ENCODE measurements around the gene DHRS9.
"Not testable (repeated sequence)": the region's sequence is repeated elsewhere in the genome, so short reads cannot be mapped to it uniquely, and the experiment has no call there.

DHRS9 gene

DNA sequence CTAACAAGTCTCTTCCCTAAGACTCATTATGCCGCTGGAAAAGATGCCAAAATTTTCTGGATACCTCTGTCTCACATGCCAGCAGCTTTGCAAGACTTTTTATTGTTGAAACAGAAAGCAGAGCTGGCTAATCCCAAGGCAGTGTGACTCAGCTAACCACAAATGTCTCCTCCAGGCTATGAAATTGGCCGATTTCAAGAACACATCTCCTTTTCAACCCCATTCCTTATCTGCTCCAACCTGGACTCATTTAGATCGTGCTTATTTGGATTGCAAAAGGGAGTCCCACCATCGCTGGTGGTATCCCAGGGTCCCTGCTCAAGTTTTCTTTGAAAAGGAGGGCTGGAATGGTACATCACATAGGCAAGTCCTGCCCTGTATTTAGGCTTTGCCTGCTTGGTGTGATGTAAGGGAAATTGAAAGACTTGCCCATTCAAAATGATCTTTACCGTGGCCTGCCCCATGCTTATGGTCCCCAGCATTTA lies 26.3 kb downstream of the DHRS9 start:
- DNase-seq (ENCODE audit: low read depth): no peak

DNA sequence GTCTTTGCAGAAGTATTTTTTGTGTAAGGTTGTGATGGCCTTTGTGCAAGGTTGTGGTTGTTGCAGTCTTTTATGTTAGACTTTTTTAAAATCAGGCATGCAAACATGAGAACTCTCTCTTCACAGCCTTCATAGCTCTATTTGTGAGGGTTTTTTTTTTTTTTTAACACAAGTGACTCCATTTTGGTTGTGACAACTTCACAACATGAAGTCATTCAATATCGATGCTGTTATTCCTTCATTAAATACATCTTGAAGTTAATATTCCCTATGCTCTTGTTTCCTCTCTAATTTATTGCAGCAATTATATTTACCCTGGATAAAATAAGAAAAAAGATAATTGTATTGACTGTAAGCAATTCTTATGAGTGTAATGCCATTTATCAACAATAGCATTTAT lies 35.5 kb downstream of the DHRS9 start:
- no peak for DNase-seq (ENCODE audit: low read depth)

DNA sequence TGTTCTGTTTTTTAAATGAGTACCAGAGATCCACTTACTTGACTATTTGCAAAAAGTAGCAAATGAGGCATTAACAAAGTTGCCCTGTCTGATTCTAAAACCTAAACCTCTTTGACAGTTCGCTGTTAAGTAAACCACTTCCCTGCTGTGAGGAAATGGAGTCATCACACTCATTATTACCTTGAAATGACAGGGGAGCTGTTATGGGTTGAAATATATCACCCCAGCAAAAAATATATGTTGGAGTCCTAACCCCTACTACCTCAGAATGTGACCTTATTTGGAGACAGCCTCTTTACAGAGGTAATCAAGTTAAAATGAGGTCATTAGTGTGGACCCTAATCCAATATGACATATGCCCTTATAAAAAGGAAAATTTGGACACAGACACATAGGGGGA lies 36.1 kb downstream of the DHRS9 start:
- no peak for DNase-seq (ENCODE audit: low read depth)

DNA sequence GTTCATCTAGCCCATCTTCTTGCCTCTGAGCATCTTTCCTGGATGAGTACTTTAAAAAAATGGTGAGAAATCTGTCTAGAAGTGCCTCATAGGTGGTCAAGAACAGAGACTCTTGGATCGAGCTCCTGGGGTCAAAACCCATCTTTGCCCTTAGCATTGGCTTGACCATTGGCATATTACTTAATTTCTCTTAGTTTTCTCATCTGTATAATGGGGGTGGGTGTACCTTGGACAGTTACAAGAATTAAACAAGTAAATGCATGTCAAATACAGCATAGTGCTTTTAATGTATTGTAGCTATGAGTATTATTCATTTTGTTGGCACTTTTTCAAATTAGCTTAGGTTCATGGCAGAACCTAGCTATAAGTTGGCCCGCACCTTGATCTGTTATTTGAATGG lies 36.8 kb downstream of the DHRS9 start:
- DNase-seq (ENCODE audit: low read depth): no peak

- DNase-seq (ENCODE audit: low read depth): no peak
Measured at GRCh38 chr2:169106563-169107545, 37.5 kb downstream of the DHRS9 start.

GRCh38 chr2:169107645-169108044 lies 38.3 kb downstream of the DHRS9 start:
- no peak for DNase-seq (ENCODE audit: low read depth)

DNA sequence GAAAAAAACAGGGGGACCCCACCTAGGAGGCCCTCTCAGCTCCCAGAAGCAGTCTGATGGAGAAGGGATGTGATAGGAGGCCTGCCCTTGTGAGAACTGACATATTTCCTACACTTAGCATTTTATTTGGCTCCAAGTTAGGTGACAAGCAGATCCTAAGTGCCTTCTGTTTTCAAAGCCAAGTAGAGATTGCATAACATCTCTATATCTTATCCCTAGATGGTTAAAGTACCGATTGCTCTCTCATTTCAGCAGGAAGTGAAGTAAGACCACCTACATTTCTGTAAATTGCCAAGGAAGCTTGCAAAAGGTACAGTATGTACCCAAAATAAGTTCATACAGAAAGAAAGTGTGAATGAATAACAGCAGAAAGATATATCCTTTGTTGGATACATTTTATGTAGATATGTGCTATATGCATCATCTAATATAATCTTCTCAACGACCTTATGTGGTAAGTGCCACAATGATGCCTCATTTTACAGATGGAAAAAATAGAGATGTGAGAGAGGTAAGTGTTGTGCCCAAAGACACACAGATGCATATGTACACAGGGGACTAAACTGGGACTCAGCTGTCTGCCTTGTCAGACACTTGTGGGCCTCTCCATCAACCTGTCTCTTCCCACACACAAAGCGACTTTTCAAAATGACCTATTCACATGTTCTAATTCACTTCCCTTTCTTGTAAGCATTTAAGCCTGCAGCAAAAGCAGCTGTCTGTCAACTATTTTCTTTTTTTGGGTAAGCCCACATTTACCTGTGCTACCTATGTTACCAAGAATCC lies 38.9 kb downstream of the DHRS9 start:
- DNase-seq (ENCODE audit: low read depth): no peak

- DNase-seq (ENCODE audit: low read depth): peak; percentile 53
Measured at GRCh38 chr2:169109502-169110409, 40.4 kb downstream of the DHRS9 start.

DNA sequence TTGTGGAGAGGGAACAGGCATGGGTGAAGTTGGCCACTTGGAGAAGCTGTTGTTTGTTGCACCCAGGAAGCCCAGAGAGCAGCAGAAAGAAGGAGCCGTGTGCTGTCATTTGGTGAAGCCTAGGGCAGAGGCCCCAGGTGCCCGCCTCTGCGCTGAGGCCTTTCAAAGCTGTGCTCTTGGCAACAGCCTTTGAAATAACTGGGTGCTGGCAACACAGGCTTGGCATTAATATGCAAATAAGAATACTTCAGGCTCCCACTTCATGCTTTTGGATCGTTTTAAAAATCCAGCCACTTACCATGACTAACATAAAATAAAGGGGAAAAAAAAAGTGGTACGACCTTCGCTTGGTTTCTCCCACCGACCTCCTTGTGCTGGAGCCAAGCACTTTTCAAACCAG lies 41.1 kb downstream of the DHRS9 start:
- no peak for DNase-seq (ENCODE audit: low read depth)

DNA sequence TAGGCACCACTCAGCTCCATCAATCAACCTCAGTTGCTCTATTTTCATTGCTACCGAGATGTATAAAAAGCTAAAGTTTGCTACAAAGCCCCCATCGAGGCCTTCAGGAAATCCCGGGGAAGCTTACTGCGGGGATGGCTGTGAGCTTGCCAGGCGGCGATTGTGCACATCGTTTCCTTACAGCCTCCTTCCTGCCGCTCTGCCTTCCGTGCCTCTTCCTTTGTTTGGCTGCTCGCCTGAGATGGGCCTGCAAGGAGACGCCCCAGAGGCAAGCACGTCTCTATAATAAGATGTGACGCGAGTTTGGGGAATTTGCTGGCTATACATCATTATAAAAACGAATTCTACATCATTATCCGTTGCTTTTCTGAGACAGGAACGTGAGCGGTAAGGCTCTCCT lies 41.6 kb downstream of the DHRS9 start:
- DNase-seq (ENCODE audit: low read depth): no peak

DNA sequence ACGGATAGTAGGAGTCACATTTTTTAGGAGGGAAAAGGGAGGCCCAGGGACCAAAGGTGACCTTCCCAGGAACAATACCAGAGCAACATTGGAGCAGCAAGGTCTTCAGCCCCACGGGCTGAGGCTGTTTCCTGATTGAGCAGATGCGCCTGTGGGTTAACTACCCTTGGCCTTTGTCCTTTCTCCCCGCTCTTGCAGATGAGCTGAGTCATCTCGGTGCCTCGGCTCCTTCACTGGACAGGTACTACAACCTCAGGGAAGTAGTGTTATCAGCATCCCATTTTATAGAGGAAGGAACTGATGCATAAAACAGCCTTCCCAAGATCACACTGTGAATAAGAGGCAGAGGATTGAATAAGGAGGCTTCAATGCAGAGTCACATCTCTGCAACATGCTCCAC lies 43.5 kb downstream of the DHRS9 start:
- no peak for DNase-seq (ENCODE audit: low read depth)

DNA sequence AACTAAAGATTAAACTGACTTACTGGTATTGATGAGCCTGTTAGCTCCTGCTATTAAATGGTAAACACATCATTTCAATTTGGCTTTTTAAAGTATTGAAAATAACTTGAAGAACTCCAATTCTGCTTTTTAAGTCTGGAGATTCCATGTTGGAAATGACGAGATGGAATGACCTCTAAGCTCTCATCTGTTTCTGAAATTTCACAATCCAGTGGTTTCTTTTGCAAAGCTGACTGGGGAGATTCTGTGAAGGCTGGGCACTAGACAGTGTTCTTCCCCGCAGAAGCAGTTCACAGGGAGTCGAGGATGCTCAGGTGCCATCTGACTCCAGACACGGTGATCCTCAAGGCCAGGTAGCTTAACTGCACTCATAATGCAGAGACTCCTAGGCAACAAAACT lies 44.7 kb downstream of the DHRS9 start:
- no peak for DNase-seq (ENCODE audit: low read depth)

DNA sequence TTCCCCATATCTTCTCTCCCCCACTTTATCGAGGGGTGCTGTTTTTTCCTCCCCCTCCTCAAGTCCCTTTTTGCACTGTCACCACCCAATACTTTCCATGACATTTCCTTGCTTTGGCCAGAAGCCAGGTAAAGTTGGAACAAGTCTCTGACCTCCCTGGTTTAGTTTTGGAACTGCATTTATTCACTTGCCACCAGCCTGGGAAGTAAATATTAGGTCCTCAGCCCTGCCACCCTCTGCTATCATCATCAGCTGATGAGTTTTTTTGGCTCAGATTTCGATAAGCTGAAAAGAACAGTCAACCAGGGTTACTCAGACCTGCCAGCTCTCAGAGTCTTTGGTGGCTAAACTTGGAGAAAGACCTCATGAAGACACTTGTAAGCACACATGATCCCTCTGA lies 47.0 kb downstream of the DHRS9 start:
- DNase-seq (ENCODE audit: low read depth): no peak

GRCh38 chr2:169116993-169117392 lies 47.6 kb downstream of the DHRS9 start:
- no peak for DNase-seq (ENCODE audit: low read depth)

DNA sequence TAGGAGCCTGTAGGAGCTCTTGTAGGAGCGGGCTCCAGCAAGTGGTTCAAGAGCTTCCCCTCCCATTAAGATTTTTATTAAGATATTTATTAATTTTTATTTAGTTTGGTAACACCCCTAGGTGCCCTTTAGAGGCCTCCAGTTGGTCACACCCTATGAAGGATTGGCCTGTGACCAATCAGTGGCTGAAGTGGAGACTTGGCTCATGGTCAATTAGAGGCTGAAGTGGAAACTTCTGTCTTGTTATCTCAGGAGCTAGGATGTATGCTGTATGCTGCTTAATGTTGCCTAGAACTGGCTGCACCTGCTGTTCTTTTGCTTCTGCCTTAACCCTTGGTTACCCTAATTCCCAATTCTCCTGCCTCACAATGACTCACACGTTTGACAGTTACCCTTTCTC lies 48.7 kb downstream of the DHRS9 start:
- DNase-seq (ENCODE audit: low read depth): no peak

GRCh38 chr2:169119123-169119760 lies 49.9 kb downstream of the DHRS9 start:
- no peak for DNase-seq (ENCODE audit: low read depth)

GRCh38 chr2:169119851-169120250 lies 50.5 kb downstream of the DHRS9 start:
- DNase-seq (ENCODE audit: low read depth): no peak

- no peak for DNase-seq (ENCODE audit: low read depth)
Measured at GRCh38 chr2:169129703-169130243, 60.4 kb downstream of the DHRS9 start.

- no peak for DNase-seq (ENCODE audit: low read depth)
Measured at GRCh38 chr2:169131587-169132512, 62.5 kb downstream of the DHRS9 start.

GRCh38 chr2:169134272-169134671 lies 64.9 kb downstream of the DHRS9 start:
- DNase-seq (ENCODE audit: low read depth): not testable (repeated sequence)

Measured in activated T-cell treated with anti-CD3 and anti-CD28 coated beads for 48 hours (primary cell).